NCI-H1417 treated with DMSO at 0.1 percent for 48 hours (cell line): ENCODE results near the gene C10orf143.

ENCODE experiments used
- DNase-seq: peaks from one replicate; lab custom pipeline; 2025; lab: John Stamatoyannopoulos, UW

The C10orf143 gene

DNA sequence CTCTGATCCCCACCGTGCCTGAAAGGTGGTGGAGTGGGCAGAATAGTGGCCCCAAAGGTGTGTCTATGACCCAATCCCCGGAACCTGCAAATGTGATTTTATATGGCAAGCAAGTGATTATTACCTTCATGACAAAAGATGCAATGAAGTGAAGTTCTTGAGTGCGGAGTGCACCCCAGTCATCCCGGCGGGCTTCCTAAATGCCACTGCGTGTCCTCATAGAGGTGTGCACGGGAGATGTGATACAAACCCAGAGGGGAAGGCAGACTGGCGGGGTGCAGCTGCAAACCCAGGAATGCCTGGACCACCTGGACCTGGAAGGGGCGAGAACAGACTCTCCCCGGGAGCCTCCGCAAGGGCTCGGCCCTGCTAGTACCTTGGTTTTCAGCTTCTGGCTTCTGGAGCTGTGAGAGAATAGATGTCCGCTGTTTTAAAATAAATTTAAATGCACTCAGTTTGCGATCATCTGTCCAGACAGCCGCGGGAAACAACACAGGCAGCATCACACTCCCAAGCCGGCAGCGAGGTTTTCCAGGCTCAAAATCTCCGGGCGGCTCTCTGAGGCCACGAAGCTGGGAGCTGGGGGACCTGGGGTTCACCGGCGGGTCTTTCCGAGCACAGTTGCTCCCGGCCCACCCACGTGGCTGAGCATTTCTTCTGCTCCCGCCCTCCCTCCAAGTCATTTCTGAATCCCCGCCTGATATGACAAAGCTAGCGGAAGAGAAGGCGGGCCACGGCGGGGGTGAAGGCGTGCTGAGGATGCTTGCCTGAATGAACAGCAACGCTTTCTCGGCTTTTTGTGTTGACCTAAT lies 96.2 kb downstream of the C10orf143 start:
- no peak for DNase-seq
